Liver (tissue), 9 donors: Measurements from ENCODE around the gene RPP14. TPM values are rescaled to one million over a fixed set of nuclear protein-coding genes. Genes with fewer than 3 reads are reported as not detected.

Source experiments
- DNase-seq: peaks from one replicate; pipeline ENCODE4 v3.0.0-alpha.2; 2017; ENCODE audit warnings: low spot score
- H3K27ac ChIP-seq, 2 donors: one replicate each; pipeline ENCODE4 v1.7.0; 2013; ENCODE audit warnings: inconsistent platforms in 2 of 2, low read length in 2 of 2, control low read depth in 1 of 2, low read depth in 1 of 2, mild to moderate bottlenecking in 1 of 2
- H3K27me3 ChIP-seq, 4 donors: one replicate each; pipeline versions ENCODE4 v1.6.1 to v1.7.0; 2013; ENCODE audit warnings: low read length in 3 of 4, inconsistent platforms in 1 of 4, mild to moderate bottlenecking in 1 of 4, moderate library complexity in 1 of 4; ENCODE audit not compliant: control insufficient read depth in 4 of 4, insufficient read depth in 4 of 4
- H3K36me3 ChIP-seq, 4 donors: one replicate each; pipeline versions ENCODE4 v1.6.1 to v1.7.0; 2013; ENCODE audit warnings: low read length in 3 of 4, mild to moderate bottlenecking in 3 of 4, low read depth in 1 of 4, moderate library complexity in 1 of 4; ENCODE audit not compliant: control insufficient read depth in 4 of 4, insufficient read depth in 3 of 4
- H3K4me1 ChIP-seq, 4 donors: one replicate each; pipeline versions ENCODE4 v1.6.1 to v1.7.0; 2013; ENCODE audit warnings: low read length in 3 of 4, mild to moderate bottlenecking in 3 of 4, moderate library complexity in 1 of 4; ENCODE audit not compliant: control insufficient read depth in 4 of 4, insufficient read depth in 4 of 4
- H3K4me3 ChIP-seq, 3 donors: one replicate each; pipeline versions ENCODE4 v1.6.1 to v1.7.0; 2013; ENCODE audit warnings: low read length in 3 of 3, control low read depth in 1 of 3, low read depth in 1 of 3, mild to moderate bottlenecking in 1 of 3
- H3K9ac ChIP-seq, 2 donors: one replicate each; pipeline ENCODE4 v1.7.0; 2013; ENCODE audit warnings: low read length in 2 of 2, mild to moderate bottlenecking in 2 of 2, moderate library complexity in 2 of 2, control low read depth in 1 of 2, low read depth in 1 of 2
- H3K9me3 ChIP-seq, 4 donors: one replicate each; pipeline versions ENCODE4 v1.6.1 to v1.7.0; 2013; ENCODE audit warnings: low read length in 3 of 4; ENCODE audit not compliant: control insufficient read depth in 4 of 4
- ATF3 ChIP-seq: IDR thresholded peaks from 2 replicates; pipeline ENCODE4 v1.6.1; 2016; ENCODE audit warnings: antibody characterized with exemption
- CTCF ChIP-seq: fragments of 150-350 bp; IDR thresholded peaks from 2 replicates; pipeline ENCODE4 v1.5.1; 2017; ENCODE audit warnings: improper control_type of control experiment, low read depth, low read length; ENCODE audit not compliant: missing input control
- EGR1 ChIP-seq, 2 donors: IDR thresholded peaks; 2 replicates each; pipeline ENCODE4 v1.6.1; 2016 to 2018; ENCODE audit warnings: antibody characterized with exemption in 2 of 2, low read depth in 2 of 2
- FOXA1 ChIP-seq: IDR thresholded peaks from 2 replicates; pipeline ENCODE4 v1.6.1; 2016; ENCODE audit warnings: antibody characterized with exemption
- GABPA ChIP-seq, 2 donors: IDR thresholded peaks in 1 of 2; conservative IDR thresholded peaks in 1 of 2; 2 replicates each; pipeline ENCODE4 v1.6.1; 2016; ENCODE audit warnings: antibody characterized with exemption in 2 of 2, mild to moderate bottlenecking in 1 of 2, moderate library complexity in 1 of 2
- HNF4A ChIP-seq, 2 donors: conservative IDR thresholded peaks; 2 replicates each; pipeline ENCODE4 v1.6.1; 2016; ENCODE audit warnings: antibody characterized with exemption in 2 of 2, mild to moderate bottlenecking in 2 of 2
- HNF4G ChIP-seq: IDR thresholded peaks from 2 replicates; pipeline ENCODE4 v1.6.1; 2016; ENCODE audit warnings: antibody characterized with exemption
- JUND ChIP-seq, 2 donors: IDR thresholded peaks; 2 replicates each; pipeline ENCODE4 v1.6.1; 2016; ENCODE audit warnings: antibody characterized with exemption in 2 of 2
- MAX ChIP-seq: IDR thresholded peaks from 2 replicates; pipeline ENCODE4 v1.6.1; 2016; ENCODE audit warnings: antibody characterized with exemption
- RAD21 ChIP-seq, 2 donors: IDR thresholded peaks; 2 replicates each; pipeline ENCODE4 v1.6.1; 2016; ENCODE audit warnings: antibody characterized with exemption in 2 of 2, mild to moderate bottlenecking in 2 of 2
- RXRA ChIP-seq, 2 donors: IDR thresholded peaks; 2 replicates each; pipeline ENCODE4 v1.6.1; 2017 to 2018; ENCODE audit warnings: antibody characterized with exemption in 2 of 2, mild to moderate bottlenecking in 1 of 2
- TAF1 ChIP-seq: conservative IDR thresholded peaks from 2 replicates; pipeline ENCODE4 v1.6.1; 2016; ENCODE audit warnings: antibody characterized with exemption, mild to moderate bottlenecking
- ZBTB33 ChIP-seq: IDR thresholded peaks from 2 replicates; pipeline ENCODE4 v1.6.1; 2016; ENCODE audit warnings: antibody characterized with exemption
- WGBS: extraction: QIAGEN DNeasy Blood & Tissue Kit; methylation state at CpG from one replicate; pipeline ENCODE4 v1.1.7; 2013; 5-methylcytosine and 5-hydroxymethylcytosine counted together
- polyA plus RNA-seq, 2 donors: library from polyadenylated mRNA; stranded (reverse) in 1 of 2; unstranded in 1 of 2; fragments of 200-250 nt in 1 of 2; fragments of >200 nt in 1 of 2; fragmentation: Nextera tagmentation in 1 of 2; extraction: Ambion mirVana in 1 of 2; gene quantifications; one replicate each; pipeline versions ENCODE4 v1.2.1 to v1.2.3, GENCODE V29; 2013 to 2015
- total RNA-seq, 2 donors: library from RNA; depleted of rRNA; stranded (reverse); fragments of >200 nt; gene quantifications; one replicate each; pipeline ENCODE4 v1.2.3, GENCODE V29; 2014
- donor health status: healthy.
- donor health status: healthy.
- donor health status: healthy.
- donor health status: healthy.
- donor health status: healthy.

RPP14 gene
- total and polyA plus RNA-seq, 4 donors, result 7.4 to 13.7 (median 10.1) TPM

- no peak overlapping the region for H3K27ac ChIP-seq
- WGBS, result 18% methylated on average over 8 of the region's 8 CpGs
Measured at GRCh38 chr3:58299839-58300516, 6.1 kb upstream of the RPP14 start.

GRCh38 chr3:58307639-58308215 lies 1.7 kb downstream of the RPP14 start:
- WGBS, result 21% methylated on average over 10 of the region's 10 CpGs
- peak overlapping the region; percentile 94 to 98 for H3K27ac ChIP-seq
- H3K9ac ChIP-seq, result peak overlapping the region; percentile 64 to 97
- DNase-seq, result no peak
- TF ChIP-seq EGR1 (IDR thresholded peaks at IDR 0.05; ENCODE audit: low read depth in 2 of 2) (no peak), TAF1 (no peak), FOXA1 (no peak), CTCF (peak; percentile 35), HNF4A (conservative IDR thresholded peaks at IDR 0.05) (no peak), HNF4G (no peak), ZBTB33 (no peak), ATF3 (no peak), RAD21 (IDR thresholded peaks at IDR 0.05) (peak; percentile 62 to 66), GABPA (IDR thresholded peaks at IDR 0.05 in 1 of 2, conservative IDR thresholded peaks at IDR 0.05 in 1 of 2) (no peak), MAX (no peak), RXRA (IDR thresholded peaks at IDR 0.05) (no peak), JUND (IDR thresholded peaks at IDR 0.05) (no peak)
- peak overlapping the region; percentile 67 to 96 (median 92) for H3K4me3 ChIP-seq
- H3K27me3 ChIP-seq, result no peaks in the 10 kb centered on the region
- peaks cover 3 to 23% (median 15%) of the 10 kb centered on the region in 4 donors for H3K36me3 ChIP-seq
- H3K4me1 ChIP-seq, result peaks cover 2 to 27% (median 21%) of the 10 kb centered on the region in 4 donors
- H3K9me3 ChIP-seq, result no peaks in the 10 kb centered on the region

More at GRCh38 chr3:58299839-58300516, 6.1 kb upstream of the RPP14 start:
- no peak for TF ChIP-seq JUND (IDR thresholded peaks at IDR 0.05)
- TF ChIP-seq RAD21 (IDR thresholded peaks at IDR 0.05), result peak; percentile 87 to 88
- TF ChIP-seq CTCF, result peak; percentile 67
- Histone ChIP-seq H3K36me3 (no peaks in the 10 kb centered on the region), H3K9me3 (no peaks in the 10 kb centered on the region), H3K9ac (no peak overlapping the region), H3K27me3 (no peaks in the 10 kb centered on the region), H3K4me3 (no peak overlapping the region), H3K4me1 (peaks cover 0 to 16% (median 4%) of the 10 kb centered on the region in 4 donors)
- DNase-seq, result no peak
